HG02852 (cell line): ENCODE measurements around the gene MTG2.

Experiments
- ATAC-seq: cut with Tn5 transposase; IDR thresholded peaks from one replicate; pipeline ENCODE4 v1.9.1; 2021; ENCODE audit warnings: mild to moderate bottlenecking, moderate library complexity; ENCODE audit not compliant: unreplicated experiment

The MTG2 gene

DNA sequence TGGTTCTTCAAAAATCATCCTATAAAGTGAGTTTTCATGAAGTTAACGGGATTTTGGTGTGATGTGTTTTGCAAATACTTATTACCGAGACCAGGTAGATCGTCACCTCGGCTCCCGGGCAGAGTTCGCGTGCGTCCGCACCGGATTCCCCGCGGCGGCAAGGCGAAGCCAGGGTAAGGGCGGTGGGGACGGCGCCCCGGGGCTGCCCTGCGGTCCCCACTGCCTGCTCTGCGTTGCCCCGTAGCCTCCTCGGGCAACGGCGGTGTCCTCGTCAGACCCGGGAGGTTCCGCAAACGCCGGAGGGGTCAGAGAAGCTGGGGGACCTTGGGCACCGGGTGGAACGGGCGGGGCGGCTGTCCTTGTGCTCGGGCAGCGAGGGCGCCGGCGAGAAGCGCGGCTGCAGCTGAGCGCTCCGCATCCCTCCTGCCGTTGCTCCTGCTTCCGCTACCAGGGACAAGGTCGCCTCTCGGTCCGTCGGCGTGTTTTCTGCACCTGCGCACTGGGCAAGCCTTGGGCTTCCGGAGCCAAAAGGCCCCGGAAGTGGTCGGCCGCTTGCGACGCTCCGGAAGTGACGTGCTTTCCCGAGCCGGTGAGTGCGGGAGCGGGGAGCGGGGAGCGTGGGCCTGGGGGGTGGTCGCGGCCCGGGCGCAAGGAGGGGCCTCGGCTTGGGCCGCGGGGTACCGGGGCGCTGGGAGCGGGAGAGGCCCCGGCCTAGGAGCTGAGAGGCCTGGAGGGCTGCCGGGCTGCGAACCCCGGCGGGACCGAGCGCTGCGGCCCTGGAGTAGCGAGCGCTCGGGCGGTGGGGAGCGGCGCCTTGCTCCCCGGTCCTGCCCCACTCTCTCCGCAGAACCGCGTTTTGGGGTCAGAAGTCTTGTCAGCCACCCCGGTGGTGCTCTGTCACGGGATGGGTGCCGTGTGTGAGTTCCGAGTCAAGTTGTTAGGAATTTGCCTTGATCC, at the start of gene MTG2:
Gene MTG2 (plus strand): TSS at position 560 of the 957 bp plus-strand sequence. CDS start 10,393 bp downstream, outside the sequence.
- ATAC-seq: peak; percentile 92

GRCh38 chr20:62133051-62133845, 49.6 kb upstream of the MTG2 start:
- ATAC-seq: no peak

DNA sequence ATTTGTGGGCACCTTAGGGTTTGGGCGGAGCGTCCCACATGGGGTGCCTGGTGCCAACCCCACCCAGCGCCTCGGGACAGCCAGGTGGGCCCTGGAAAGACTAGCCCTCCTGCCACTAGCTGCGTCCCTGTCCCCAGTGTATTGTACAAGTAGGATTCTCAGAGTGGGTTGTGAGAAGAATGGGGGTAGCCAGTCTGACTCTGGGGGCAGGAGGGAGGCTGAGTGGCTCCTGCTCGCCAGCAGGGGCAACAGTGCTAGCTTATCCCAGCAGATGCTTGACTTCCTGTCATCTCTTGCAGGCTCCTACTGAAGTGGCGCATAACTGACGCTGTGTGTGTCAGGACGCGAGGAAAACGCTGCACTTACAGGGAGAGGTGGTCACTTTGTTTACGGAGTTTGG, 49.0 kb upstream of the MTG2 start:
- ATAC-seq: no peak

- ATAC-seq: no peak
Observed at GRCh38 chr20:62134735-62135231, 48.0 kb upstream of the MTG2 start.

DNA sequence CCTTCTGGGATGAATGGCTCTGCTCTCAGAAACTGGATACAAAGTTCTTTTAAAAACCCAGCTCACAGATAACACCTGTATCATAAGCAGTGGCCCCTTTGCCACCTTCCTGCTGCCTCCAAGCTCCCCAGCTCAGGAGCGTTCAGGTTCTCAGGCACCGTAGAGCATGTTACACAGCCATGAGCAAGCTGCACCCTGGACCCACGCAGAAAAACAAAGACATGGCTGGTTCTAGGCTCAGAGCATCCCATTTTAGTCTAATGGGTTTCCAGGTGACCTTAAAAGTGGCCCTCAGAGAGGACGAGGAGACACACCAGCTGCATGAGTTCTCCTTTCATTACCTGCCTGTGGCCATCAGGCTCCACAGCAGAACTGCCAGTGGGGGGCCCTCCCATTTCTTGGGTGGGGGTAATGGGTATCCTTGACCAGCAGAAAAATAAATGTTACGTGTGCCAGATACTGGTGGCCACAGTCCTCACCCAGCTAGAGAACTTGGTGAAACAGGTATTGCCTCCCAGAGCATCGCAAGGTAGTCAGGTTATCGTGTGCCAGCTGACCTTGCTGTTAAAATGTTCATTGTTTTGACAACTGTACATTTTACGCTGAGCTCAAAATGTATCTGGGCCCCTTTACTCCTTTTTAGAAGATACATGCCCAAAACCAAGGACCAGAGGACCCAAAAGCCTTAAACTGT, 47.1 kb upstream of the MTG2 start:
- ATAC-seq: no peak

DNA sequence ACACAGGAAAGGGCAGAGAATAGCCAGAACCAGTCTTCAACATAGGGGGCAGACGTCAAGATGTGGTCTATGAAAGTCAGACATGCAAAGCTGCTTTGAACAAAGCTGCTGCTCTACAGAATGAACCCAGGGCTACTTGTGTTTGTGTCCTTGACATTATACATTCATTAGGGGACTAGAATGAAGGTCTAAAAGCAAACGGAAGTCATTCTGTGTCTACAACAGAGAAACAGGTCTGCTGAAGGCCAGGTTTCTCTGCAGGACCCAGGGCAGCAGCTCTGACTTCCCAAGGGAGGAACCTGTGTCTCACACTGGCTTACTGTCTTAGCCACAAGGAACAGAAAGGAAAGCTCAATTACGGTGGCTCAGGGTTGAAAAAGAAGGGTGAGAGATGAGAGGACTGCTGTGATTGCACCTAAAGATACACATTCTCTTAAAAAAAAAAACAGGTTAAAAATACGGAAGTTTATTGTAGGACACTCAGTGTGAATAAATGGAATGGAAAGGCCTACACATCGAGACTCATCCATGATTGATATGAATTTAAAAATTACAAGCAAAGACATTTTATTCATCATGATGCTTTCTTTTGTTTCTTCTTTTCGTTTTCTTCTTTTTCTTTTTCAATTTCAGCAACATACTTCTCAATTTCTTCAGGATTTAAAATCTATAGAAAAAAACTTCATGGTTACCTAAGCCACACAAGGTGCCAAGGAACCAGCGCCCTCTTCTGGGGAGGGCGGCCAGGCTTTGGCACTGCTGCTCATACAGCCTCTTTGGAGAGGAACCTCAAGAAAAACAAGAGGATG, 46.3 kb upstream of the MTG2 start:
- ATAC-seq: no peak

DNA sequence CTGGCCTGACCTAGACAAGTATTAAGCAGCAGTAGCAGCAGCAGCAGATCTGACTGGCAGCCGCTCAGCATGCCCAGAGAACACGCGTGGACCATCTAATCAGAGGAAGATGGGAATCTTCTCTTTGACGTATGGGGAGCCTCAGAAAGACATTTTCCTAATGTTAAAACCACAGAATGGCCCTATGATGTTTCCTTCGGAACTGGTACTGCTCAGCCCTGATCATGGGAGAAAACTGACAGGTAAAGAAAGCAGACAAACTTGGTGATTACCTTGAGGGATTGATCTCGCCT, 45.8 kb upstream of the MTG2 start:
- no peak for ATAC-seq

DNA sequence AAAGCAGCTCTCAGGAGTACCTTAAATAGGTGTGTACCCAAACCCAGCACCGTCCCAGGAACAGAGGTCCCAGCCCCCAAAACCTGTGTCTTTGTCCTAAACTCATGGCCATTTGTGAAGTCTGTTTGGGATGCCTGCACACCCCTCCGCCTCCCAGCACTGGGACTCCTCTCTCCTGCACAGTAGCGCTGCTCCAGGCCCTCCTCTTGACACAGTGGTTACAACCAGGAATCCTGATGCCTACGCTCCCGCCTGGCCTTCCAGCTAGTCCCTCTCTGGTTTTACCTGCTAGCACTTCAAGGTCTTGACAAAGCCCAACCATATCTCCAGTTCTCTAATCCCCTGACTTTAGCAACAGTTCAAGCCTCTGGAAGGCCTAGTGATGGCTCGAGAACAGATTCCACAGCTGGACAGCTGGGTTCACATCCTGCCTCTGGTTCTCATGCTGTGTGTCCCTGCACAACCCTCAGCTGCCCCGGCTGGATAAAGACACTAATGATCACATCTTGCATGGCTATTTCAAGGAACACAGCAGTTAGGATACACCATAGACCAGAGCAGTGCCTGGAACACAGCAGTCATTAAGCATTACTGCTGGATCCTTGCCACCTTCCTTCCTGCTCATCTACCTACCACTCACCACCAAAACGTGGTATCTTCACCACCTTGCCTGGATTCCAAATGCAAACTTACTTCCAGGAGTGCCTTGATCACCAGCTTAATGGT, 45.2 kb upstream of the MTG2 start:
- no peak for ATAC-seq

DNA sequence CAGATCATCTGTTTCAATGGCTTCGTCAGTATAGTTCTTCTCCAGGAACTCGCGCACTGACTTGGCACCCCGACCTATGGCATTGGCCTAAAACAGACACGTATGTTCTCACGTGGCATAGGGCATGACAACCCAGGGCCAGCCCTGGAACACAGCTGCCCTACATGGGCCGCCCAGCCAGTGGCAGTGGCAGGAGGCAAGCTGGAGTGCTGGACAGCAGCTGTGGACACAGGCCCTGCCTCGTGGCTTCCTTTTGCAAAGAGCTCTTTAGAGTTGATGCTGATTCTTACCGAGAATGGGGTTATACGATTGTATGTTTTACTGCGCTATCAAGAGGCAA, 44.7 kb upstream of the MTG2 start:
- ATAC-seq: no peak

DNA sequence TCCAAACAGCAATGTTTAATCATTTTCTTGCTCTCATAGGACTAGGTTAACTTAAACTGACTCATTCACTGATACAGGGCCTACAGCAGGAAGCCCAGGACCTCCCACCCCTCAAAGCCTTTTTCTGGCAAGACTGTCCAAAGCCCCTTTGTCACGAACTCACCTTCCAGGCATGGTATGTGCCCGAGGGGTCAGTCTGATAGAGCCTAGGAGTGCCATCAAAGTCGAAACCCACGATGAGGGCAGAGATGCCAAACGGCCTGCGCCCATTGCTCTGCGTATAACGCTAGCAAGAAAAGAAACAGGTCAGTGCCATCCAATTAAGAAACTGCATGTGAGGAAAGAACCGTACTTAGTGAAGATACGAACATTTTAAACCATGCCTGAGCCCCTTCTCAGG, 43.9 kb upstream of the MTG2 start:
- ATAC-seq: no peak

DNA sequence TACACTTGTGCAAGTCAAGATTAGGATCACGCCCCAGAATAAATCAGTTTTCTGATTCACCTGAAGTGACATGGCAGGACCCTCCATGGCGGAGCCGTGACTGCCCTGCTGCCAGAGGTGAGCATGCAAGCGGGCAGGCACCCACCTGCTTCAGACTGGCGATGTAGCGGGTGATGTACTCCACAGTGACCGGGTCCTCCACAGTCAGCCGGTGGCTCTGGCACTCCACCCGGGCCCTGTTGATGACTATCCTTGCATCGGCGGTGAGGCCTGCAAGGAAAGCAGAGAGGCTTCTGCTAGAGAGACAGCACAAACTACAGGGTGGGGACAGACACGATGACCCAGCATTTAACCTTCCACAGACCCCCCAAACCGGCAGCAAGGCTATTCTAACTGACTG, 43.2 kb upstream of the MTG2 start:
- no peak for ATAC-seq

DNA sequence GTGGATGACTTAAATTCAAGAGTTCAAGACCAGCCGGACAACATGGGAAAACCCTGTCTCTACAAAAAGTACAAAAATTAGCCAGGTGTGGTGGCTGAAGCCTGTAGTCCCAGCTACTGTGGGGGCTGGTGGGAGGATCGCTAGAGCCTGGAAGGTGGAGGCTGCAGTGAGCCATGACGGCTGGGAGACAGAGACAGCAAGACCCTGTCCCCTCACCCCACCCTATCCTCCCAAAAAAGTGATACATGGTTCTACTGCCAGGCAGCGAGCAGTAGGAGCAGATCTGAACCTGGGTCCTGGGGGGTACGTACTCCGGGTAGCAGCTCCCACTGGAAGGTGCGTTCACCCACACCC, 41.8 kb upstream of the MTG2 start:
- no peak for ATAC-seq

- no peak for ATAC-seq
Observed at GRCh38 chr20:62141397-62142251, 41.2 kb upstream of the MTG2 start.

DNA sequence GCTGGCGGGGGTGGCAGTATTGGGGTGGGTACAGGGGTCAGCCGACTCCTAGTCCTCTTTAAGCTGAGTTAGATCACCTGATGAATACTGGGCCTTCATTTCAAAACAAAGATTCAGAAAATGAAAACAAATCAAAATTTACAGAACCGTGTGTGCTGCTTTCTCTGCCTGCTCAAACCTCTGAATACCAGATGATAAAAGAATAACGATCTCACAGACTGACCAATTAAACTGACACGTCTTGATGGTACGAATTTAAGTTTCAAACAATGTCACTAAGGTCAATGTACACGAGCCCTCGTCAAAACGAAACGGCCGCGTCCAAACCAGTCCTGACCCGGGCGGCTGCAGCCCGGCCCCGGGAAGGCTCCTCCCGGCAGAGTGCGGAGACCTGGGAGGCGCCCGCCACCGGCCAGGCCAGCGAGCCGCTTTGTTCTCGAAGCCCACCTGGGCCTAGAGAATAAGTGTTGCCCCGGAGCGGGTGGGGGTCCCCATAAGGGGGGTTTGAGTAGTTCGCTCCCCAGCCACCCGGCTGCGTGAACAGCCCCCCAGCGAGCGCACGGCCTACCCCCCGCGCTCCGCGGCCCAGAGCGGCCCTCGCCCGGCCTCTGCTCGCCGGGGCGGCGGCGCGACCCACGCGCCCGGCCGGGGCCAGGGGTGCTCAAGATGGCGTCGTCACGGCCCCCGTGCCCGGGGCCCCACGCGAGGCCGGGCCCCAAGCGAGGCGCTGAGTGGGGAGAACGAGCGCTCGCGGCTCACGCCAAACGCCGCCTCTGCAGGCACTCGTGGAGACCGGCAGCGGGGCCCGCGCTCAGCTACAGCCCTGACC, 40.4 kb upstream of the MTG2 start:
- peak; percentile 15 for ATAC-seq

- peak; percentile 75 for ATAC-seq
Observed at GRCh38 chr20:62143081-62143956, 39.5 kb upstream of the MTG2 start, which contains the start of the genes PSMA7 and SS18L1. PSMA7 (minus strand) TSS chr20:62143394; CDS start chr20:62143303, 91 bp downstream. SS18L1 (plus strand) TSS chr20:62143769; CDS start chr20:62143821, 52 bp downstream.

- ATAC-seq: peak; percentile 27
Observed at GRCh38 chr20:62143957-62144825, 38.6 kb upstream of the MTG2 start.
